ENCODE measurements around the gene RSRC2.
"Not testable (repeated sequence)": the region's sequence is repeated elsewhere in the genome, so short reads cannot be mapped to it uniquely, and the experiment has no call there.

The RSRC2 gene

GRCh38 chr12:122471324-122472226 is 55.2 kb downstream of the RSRC2 start:
- H3K4me1 ChIP-seq (ENCODE audit: control insufficient read depth, insufficient read depth, low read length), result no peaks in the 10 kb centered on the region
- peaks cover 18% of the 10 kb centered on the region for H3K36me3 ChIP-seq (ENCODE audit: control insufficient read depth, insufficient read depth, low read length)
- H3K9me3 ChIP-seq (ENCODE audit: control insufficient read depth, insufficient read depth, low read length), result no peaks in the 10 kb centered on the region
- no peaks in the 10 kb centered on the region for H3K27me3 ChIP-seq (ENCODE audit: control insufficient read depth, insufficient read depth, low read length)
- DNase-seq (ENCODE audit: low read depth, low spot score), result no peak
- no peak overlapping the region for H3K27ac ChIP-seq (ENCODE audit: low read length)
- WGBS (ENCODE audit: insufficient coverage, insufficient read length), result no CpG with 5 or more reads among the region's 3 CpGs
- H3K4me3 ChIP-seq (ENCODE audit: low read length), result no peak overlapping the region

- WGBS (ENCODE audit: insufficient coverage, insufficient read length), result no CpG with 5 or more reads among the region's 7 CpGs
- not testable (repeated sequence) for DNase-seq (ENCODE audit: low read depth, low spot score); H3K4me1 ChIP-seq (ENCODE audit: control insufficient read depth, insufficient read depth, low read length); H3K4me3 ChIP-seq (ENCODE audit: low read length); H3K27ac ChIP-seq (ENCODE audit: low read length); H3K36me3 ChIP-seq (ENCODE audit: control insufficient read depth, insufficient read depth, low read length); H3K9me3 ChIP-seq (ENCODE audit: control insufficient read depth, insufficient read depth, low read length); H3K27me3 ChIP-seq (ENCODE audit: control insufficient read depth, insufficient read depth, low read length)
These were observed 56.2 kb downstream of the RSRC2 start for GRCh38 chr12:122470576-122470975.

GRCh38 chr12:122469856-122470255 is 56.9 kb downstream of the RSRC2 start:
- H3K4me3 ChIP-seq (ENCODE audit: low read length); H3K9me3 ChIP-seq (ENCODE audit: control insufficient read depth, insufficient read depth, low read length); H3K27ac ChIP-seq (ENCODE audit: low read length); H3K27me3 ChIP-seq (ENCODE audit: control insufficient read depth, insufficient read depth, low read length); H3K4me1 ChIP-seq (ENCODE audit: control insufficient read depth, insufficient read depth, low read length); H3K36me3 ChIP-seq (ENCODE audit: control insufficient read depth, insufficient read depth, low read length); DNase-seq (ENCODE audit: low read depth, low spot score): not testable (repeated sequence)
- WGBS (ENCODE audit: insufficient coverage, insufficient read length), result no CpG with 5 or more reads among the region's 6 CpGs

GRCh38 chr12:122467983-122468382 is 58.8 kb downstream of the RSRC2 start:
- H3K9me3 ChIP-seq (ENCODE audit: control insufficient read depth, insufficient read depth, low read length), result no peaks in the 10 kb centered on the region

GRCh38 chr12:122464317-122465042 is 62.3 kb downstream of the RSRC2 start:
- H3K27me3 ChIP-seq (ENCODE audit: control insufficient read depth, insufficient read depth, low read length); H3K9me3 ChIP-seq (ENCODE audit: control insufficient read depth, insufficient read depth, low read length); H3K4me1 ChIP-seq (ENCODE audit: control insufficient read depth, insufficient read depth, low read length); H3K36me3 ChIP-seq (ENCODE audit: control insufficient read depth, insufficient read depth, low read length); DNase-seq (ENCODE audit: low read depth, low spot score); H3K4me3 ChIP-seq (ENCODE audit: low read length); H3K27ac ChIP-seq (ENCODE audit: low read length): not testable (repeated sequence)
- no CpG with 5 or more reads among the region's 17 CpGs for WGBS (ENCODE audit: insufficient coverage, insufficient read length)

More at GRCh38 chr12:122467983-122468382, 58.8 kb downstream of the RSRC2 start:
- Histone ChIP-seq H3K4me3 (ENCODE audit: low read length) (no peak overlapping the region), H3K4me1 (ENCODE audit: control insufficient read depth, insufficient read depth, low read length) (no peaks in the 10 kb centered on the region), H3K27ac (ENCODE audit: low read length) (no peak overlapping the region), H3K27me3 (ENCODE audit: control insufficient read depth, insufficient read depth, low read length) (no peaks in the 10 kb centered on the region), H3K36me3 (ENCODE audit: control insufficient read depth, insufficient read depth, low read length) (no peaks in the 10 kb centered on the region)
- no peak for DNase-seq (ENCODE audit: low read depth, low spot score)
- whole genome bisulfite sequencing (ENCODE audit: insufficient coverage, insufficient read length), result no CpG with 5 or more reads among the region's 4 CpGs

GRCh38 chr12:122460641-122461040 is 66.1 kb downstream of the RSRC2 start:
- no peaks in the 10 kb centered on the region for H3K36me3 ChIP-seq (ENCODE audit: control insufficient read depth, insufficient read depth, low read length)
- no peaks in the 10 kb centered on the region for H3K9me3 ChIP-seq (ENCODE audit: control insufficient read depth, insufficient read depth, low read length)
- no peak for DNase-seq (ENCODE audit: low read depth, low spot score)
- no peak overlapping the region for H3K27ac ChIP-seq (ENCODE audit: low read length)
- no CpG with 5 or more reads among the region's 2 CpGs for WGBS (ENCODE audit: insufficient coverage, insufficient read length)
- H3K4me3 ChIP-seq (ENCODE audit: low read length), result no peak overlapping the region
- no peaks in the 10 kb centered on the region for H3K4me1 ChIP-seq (ENCODE audit: control insufficient read depth, insufficient read depth, low read length)
- no peaks in the 10 kb centered on the region for H3K27me3 ChIP-seq (ENCODE audit: control insufficient read depth, insufficient read depth, low read length)

- Histone ChIP-seq H3K36me3 (ENCODE audit: control insufficient read depth, insufficient read depth, low read length) (no peaks in the 10 kb centered on the region), H3K9me3 (ENCODE audit: control insufficient read depth, insufficient read depth, low read length) (no peaks in the 10 kb centered on the region), H3K4me1 (ENCODE audit: control insufficient read depth, insufficient read depth, low read length) (no peaks in the 10 kb centered on the region), H3K27me3 (ENCODE audit: control insufficient read depth, insufficient read depth, low read length) (no peaks in the 10 kb centered on the region), H3K27ac (ENCODE audit: low read length) (no peak overlapping the region), H3K4me3 (ENCODE audit: low read length) (no peak overlapping the region)
- no peak for DNase-seq (ENCODE audit: low read depth, low spot score)
- WGBS (ENCODE audit: insufficient coverage, insufficient read length), result no CpG with 5 or more reads among the region's 7 CpGs
These were observed 66.7 kb downstream of the RSRC2 start for GRCh38 chr12:122460061-122460460.

GRCh38 chr12:122459211-122459610 is 67.5 kb downstream of the RSRC2 start:
- Histone ChIP-seq H3K27ac (ENCODE audit: low read length) (no peak overlapping the region), H3K4me3 (ENCODE audit: low read length) (no peak overlapping the region), H3K27me3 (ENCODE audit: control insufficient read depth, insufficient read depth, low read length) (no peaks in the 10 kb centered on the region), H3K36me3 (ENCODE audit: control insufficient read depth, insufficient read depth, low read length) (no peaks in the 10 kb centered on the region), H3K9me3 (ENCODE audit: control insufficient read depth, insufficient read depth, low read length) (no peaks in the 10 kb centered on the region), H3K4me1 (ENCODE audit: control insufficient read depth, insufficient read depth, low read length) (no peaks in the 10 kb centered on the region)
- DNase-seq (ENCODE audit: low read depth, low spot score), result no peak
- no CpG with 5 or more reads among the region's 2 CpGs for WGBS (ENCODE audit: insufficient coverage, insufficient read length)

GRCh38 chr12:122458105-122459035 is 68.4 kb downstream of the RSRC2 start:
- no peak overlapping the region for H3K27ac ChIP-seq (ENCODE audit: low read length)
- no CpG with 5 or more reads among the region's 17 CpGs for WGBS (ENCODE audit: insufficient coverage, insufficient read length)

GRCh38 chr12:122457627-122458026 is 69.1 kb downstream of the RSRC2 start:
- H3K4me1 ChIP-seq (ENCODE audit: control insufficient read depth, insufficient read depth, low read length), result no peaks in the 10 kb centered on the region
- H3K4me3 ChIP-seq (ENCODE audit: low read length), result no peak overlapping the region
- no peak for DNase-seq (ENCODE audit: low read depth, low spot score)
- no peaks in the 10 kb centered on the region for H3K36me3 ChIP-seq (ENCODE audit: control insufficient read depth, insufficient read depth, low read length)
- no peaks in the 10 kb centered on the region for H3K9me3 ChIP-seq (ENCODE audit: control insufficient read depth, insufficient read depth, low read length)
- no peak overlapping the region for H3K27ac ChIP-seq (ENCODE audit: low read length)
- no peaks in the 10 kb centered on the region for H3K27me3 ChIP-seq (ENCODE audit: control insufficient read depth, insufficient read depth, low read length)
- WGBS (ENCODE audit: insufficient coverage, insufficient read length), result no CpG with 5 or more reads among the region's 2 CpGs

More at GRCh38 chr12:122458105-122459035, 68.4 kb downstream of the RSRC2 start:
- H3K36me3 ChIP-seq (ENCODE audit: control insufficient read depth, insufficient read depth, low read length), result no peaks in the 10 kb centered on the region
- DNase-seq (ENCODE audit: low read depth, low spot score), result no peak
- H3K27me3 ChIP-seq (ENCODE audit: control insufficient read depth, insufficient read depth, low read length), result no peaks in the 10 kb centered on the region
- no peaks in the 10 kb centered on the region for H3K4me1 ChIP-seq (ENCODE audit: control insufficient read depth, insufficient read depth, low read length)
- no peaks in the 10 kb centered on the region for H3K9me3 ChIP-seq (ENCODE audit: control insufficient read depth, insufficient read depth, low read length)
- H3K4me3 ChIP-seq (ENCODE audit: low read length), result no peak overlapping the region
